ENCODE results near the gene ATG2B.

- TF ChIP-seq CTCF (IDR thresholded peaks at IDR 0.05) (no peak), POLR2A (IDR thresholded peaks at IDR 0.05) (no peak)
Measured at GRCh38 chr14:96269359-96269710, 93.8 kb downstream of the ATG2B start.
